HepG2 (cell line): ENCODE results near the gene OVCA2. TPM values are rescaled to one million over a fixed set of nuclear protein-coding genes. Genes with fewer than 3 reads are reported as not detected.

Experiments
- ATAC-seq: fragments of 200-7000 bp; cut with Tn5 transposase; 3 replicates; pipeline ENCODE4 v1.9.1; 2020; ENCODE audit warnings: mild to moderate bottlenecking, moderate library complexity
- BruUV-seq: library from RNA; stranded (reverse); fragments of 400-500 nt; replicated peaks from 2 replicates; lab custom pipeline; 2021; lab: Mats Ljungman, UMichigan
- CTCF ChIA-PET: fragments of 300-600 bp; formaldehyde crosslinking; extraction: SDS; loops from one replicate; lab custom pipeline; 2021; ENCODE audit warnings: low total read pairs, inconsistent platforms, low intra/inter-chr PET ratio; lab: Yijun Ruan, JAX
- POLR2A ChIA-PET: fragments of 350-600 bp; sonication (Branson Sonifier 250); formaldehyde crosslinking; loops from one replicate; lab custom pipeline; 2020; ENCODE audit warnings: antibody characterized with exemption, inconsistent platforms; lab: Yijun Ruan, JAX
- DNase-seq: peaks from one replicate; pipeline ENCODE4 v3.0.0-alpha.2; 2015; ENCODE audit warnings: low spot score
- FAIRE-seq: peaks from 3 replicates; lab custom pipeline; 2011; peaks lifted over from hg19 to GRCh38; lab: Jason Lieb, UNC
- H2AFZ ChIP-seq: one replicate; pipeline ENCODE4 v1.6.1; 2011; ENCODE audit warnings: low read length, inconsistent platforms
- H3K27ac ChIP-seq: fragments of 300-600 bp; 3 replicates; pipeline ENCODE4 v1.8.0; 2011; ENCODE audit warnings: mixed run types, mild to moderate bottlenecking, mixed read lengths, low read length, inconsistent platforms; ENCODE audit not compliant: insufficient read depth; ENCODE audit errors: extremely low read length
- H3K27me3 ChIP-seq, 2 experiments: fragments of 200-600 bp in 1 of 2; 2 replicates in 1 of 2; 3 replicates in 1 of 2; pipeline versions ENCODE4 v1.6.0 to v1.8.0; 2011; ENCODE audit warnings: low read length in 2 of 2, mild to moderate bottlenecking in 2 of 2, moderate library complexity in 2 of 2, inconsistent platforms in 1 of 2; ENCODE audit not compliant: insufficient read depth in 2 of 2, control insufficient read depth in 1 of 2
- H3K36me3 ChIP-seq, 2 experiments: fragments of 200-600 bp in 1 of 2; replicated peaks in 1 of 2; 2 replicates in 1 of 2; 3 replicates in 1 of 2; pipeline versions ENCODE4 v1.5.1 to v1.8.0; 2011; ENCODE audit warnings: low read length in 2 of 2, inconsistent platforms in 1 of 2; ENCODE audit not compliant: insufficient read depth in 2 of 2, control insufficient read depth in 1 of 2
- H3K4me1 ChIP-seq: 2 replicates; pipeline ENCODE4 v1.5.1; 2012; ENCODE audit warnings: low read length, inconsistent platforms; ENCODE audit not compliant: insufficient read depth
- H3K4me2 ChIP-seq: 2 replicates; pipeline ENCODE4 v1.6.0; 2011; ENCODE audit warnings: low read depth, low read length, inconsistent platforms
- H3K4me3 ChIP-seq, 3 experiments: fragments of 200-600 bp in 1 of 3; sonication (generic), shearing (Covaris generic) in 1 of 3; replicated peaks in 1 of 3; 2 replicates each; pipeline ENCODE4 v1.5.1; 2011 to 2016; ENCODE audit warnings: low read length in 3 of 3, inconsistent platforms in 2 of 3, low read depth in 2 of 3, mild to moderate bottlenecking in 2 of 3, control low read depth in 1 of 3, mixed read lengths in 1 of 3; ENCODE audit not compliant: insufficient read depth in 1 of 3
- H3K79me2 ChIP-seq: one replicate; pipeline ENCODE4 v1.6.1; 2011; ENCODE audit warnings: low read length, inconsistent platforms; ENCODE audit not compliant: insufficient read depth
- H3K9ac ChIP-seq: 2 replicates; pipeline ENCODE4 v1.6.0; 2011; ENCODE audit warnings: mild to moderate bottlenecking, low read depth, low read length, inconsistent platforms; ENCODE audit not compliant: insufficient read depth
- H3K9me3 ChIP-seq: 2 replicates; pipeline ENCODE4 v1.5.1; 2012; ENCODE audit warnings: mild to moderate bottlenecking, low read length
- H4K20me1 ChIP-seq: 2 replicates; pipeline ENCODE4 v1.6.0; 2011; ENCODE audit warnings: inconsistent platforms, mild to moderate bottlenecking, low read length, moderate library complexity; ENCODE audit not compliant: insufficient read depth
- CENPT ChIP-seq: sonication (generic); formaldehyde crosslinking; IDR thresholded peaks from 2 replicates; pipeline ENCODE4 v1.8.0; 2022; ENCODE audit warnings: low read depth, mild to moderate bottlenecking, moderate library complexity, missing genetic modification reagents
- MYC ChIP-seq: sonication (generic); formaldehyde crosslinking; IDR thresholded peaks from 2 replicates; pipeline ENCODE4 v1.9.0; 2021; ENCODE audit warnings: missing genetic modification reagents, borderline replicate concordance
- SP2 ChIP-seq: sonication (generic); formaldehyde crosslinking; IDR thresholded peaks from 2 replicates; pipeline ENCODE4 v1.5.1; 2020; ENCODE audit warnings: mild to moderate bottlenecking, missing genetic modification reagents
- STAG1 ChIP-seq: sonication (generic); formaldehyde crosslinking; IDR thresholded peaks from 2 replicates; pipeline ENCODE4 v1.4.0; 2020; ENCODE audit warnings: missing genetic modification reagents
- ZNF143 ChIP-seq: sonication (generic); formaldehyde crosslinking; IDR thresholded peaks from 2 replicates; pipeline ENCODE4 v1.4.0; 2020; ENCODE audit warnings: missing genetic modification reagents
- WGBS: methylation state at CpG from one replicate; pipeline ENCODE4 v1.1.6; 2017; ENCODE audit warnings: low lambda C conversion rate; 5-methylcytosine and 5-hydroxymethylcytosine counted together
- in situ Hi-C: cut with HindIII; loops from 2 replicates; pipeline ENCODE4 v1.10.0; 2017; ENCODE audit warnings: low pct_unique_long_range_greater_than_20kb; ENCODE audit not compliant: extremely low pct_ligation_motif_present
- intact Hi-C: fragments of 100-400 bp; cut with micrococcal nuclease; formaldehyde crosslinking; loops from one replicate; pipeline ENCODE4 v1.10.0; 2022; ENCODE audit not compliant: unreplicated experiment
- polyA plus RNA-seq, 8 experiments: library from polyadenylated mRNA; depleted of rRNA in 3 of 8; stranded (reverse) in 7 of 8; unstranded in 1 of 8; fragments of >200 nt; fragmentation: Illumina TruSeq in 4 of 8; extraction: Trizol in 4 of 8; gene quantifications; 2 replicates each; pipeline versions ENCODE4 v1.2.1 to v1.2.3, GENCODE V29; 2011 to 2016; ENCODE audit warnings: low read depth in 4 of 8, missing spikeins in 1 of 8, mixed read lengths in 1 of 8; ENCODE audit not compliant: insufficient read depth in 1 of 8
- total RNA-seq, 5 experiments: library from RNA; depleted of rRNA; stranded (reverse); fragments of >200 nt; fragmentation: Illumina TruSeq; extraction: Trizol; gene quantifications; 2 replicates each; pipeline ENCODE4 v1.2.3, GENCODE V29; 2016; ENCODE audit warnings: low read depth in 1 of 5
- TF ChIP-seq, protein P1 (sequence below): sonication (generic); formaldehyde crosslinking; IDR thresholded peaks from 2 replicates; pipeline ENCODE4 v1.8.0; 2022; ENCODE audit warnings: low read depth, missing genetic modification reagents
- TF ChIP-seq, protein P2 (sequence below): sonication (generic); formaldehyde crosslinking; IDR thresholded peaks from 2 replicates; pipeline ENCODE4 v1.4.0; 2020; ENCODE audit warnings: missing genetic modification reagents
- TF ChIP-seq, protein P3 (sequence below): sonication (generic); formaldehyde crosslinking; IDR thresholded peaks from 2 replicates; pipeline ENCODE4 v1.4.0; 2020; ENCODE audit warnings: missing genetic modification reagents
- TF ChIP-seq, protein P4 (sequence below): sonication (generic); formaldehyde crosslinking; IDR thresholded peaks from 2 replicates; pipeline ENCODE4 v1.5.1; 2020; ENCODE audit warnings: mild to moderate bottlenecking, missing genetic modification reagents, moderate library complexity

The OVCA2 gene
- total and polyA plus RNA-seq, 2 of the 13 experiments (the other 11 are each of a cell fraction or from before 2014, with no cell fraction given), result 23.7 to 28.2 TPM

DNA sequence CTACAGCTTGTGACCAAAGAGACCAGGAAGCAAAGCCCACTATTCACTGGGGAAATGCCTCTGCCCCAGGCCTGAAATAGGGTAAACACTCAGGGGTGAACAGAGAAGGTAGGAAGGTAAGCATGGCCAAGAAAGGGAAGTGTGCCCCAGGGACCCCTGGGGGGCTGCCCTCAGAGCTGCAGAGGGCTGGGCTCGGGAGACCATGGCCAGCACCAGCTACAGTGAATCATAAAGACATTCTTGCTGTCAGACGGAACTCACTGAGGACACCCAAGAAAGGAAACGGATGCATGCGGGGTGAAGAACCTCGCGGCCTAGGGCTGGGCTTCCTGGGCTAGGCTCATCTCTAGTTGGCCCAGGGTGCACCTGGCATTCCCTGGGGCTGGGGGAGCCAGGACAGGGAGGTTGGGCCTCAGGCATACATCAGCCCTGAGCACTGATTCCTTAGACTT lies 22.7 kb downstream of the OVCA2 start:
- Histone ChIP-seq H3K27me3 (no peaks in the 10 kb centered on the region), H3K9me3 (no peaks in the 10 kb centered on the region), H4K20me1 (no peaks in the 10 kb centered on the region), H2AFZ (no peak overlapping the region), H3K79me2 (no peaks in the 10 kb centered on the region), H3K4me1 (peaks cover 38% of the 10 kb centered on the region), H3K4me3 (no peak overlapping the region), H3K9ac (no peak overlapping the region), H3K27ac (no peak overlapping the region), H3K36me3 (peaks cover 14 to 25% of the 10 kb centered on the region in 2 experiments), H3K4me2 (no peak overlapping the region)
- ChIA-PET CTCF (no interaction called here), POLR2A (no interaction called here)
- BruUV-seq, result no TSS peak
- in situ Hi-C loops, result no loop called here
- TF ChIP-seq, protein P1, sequence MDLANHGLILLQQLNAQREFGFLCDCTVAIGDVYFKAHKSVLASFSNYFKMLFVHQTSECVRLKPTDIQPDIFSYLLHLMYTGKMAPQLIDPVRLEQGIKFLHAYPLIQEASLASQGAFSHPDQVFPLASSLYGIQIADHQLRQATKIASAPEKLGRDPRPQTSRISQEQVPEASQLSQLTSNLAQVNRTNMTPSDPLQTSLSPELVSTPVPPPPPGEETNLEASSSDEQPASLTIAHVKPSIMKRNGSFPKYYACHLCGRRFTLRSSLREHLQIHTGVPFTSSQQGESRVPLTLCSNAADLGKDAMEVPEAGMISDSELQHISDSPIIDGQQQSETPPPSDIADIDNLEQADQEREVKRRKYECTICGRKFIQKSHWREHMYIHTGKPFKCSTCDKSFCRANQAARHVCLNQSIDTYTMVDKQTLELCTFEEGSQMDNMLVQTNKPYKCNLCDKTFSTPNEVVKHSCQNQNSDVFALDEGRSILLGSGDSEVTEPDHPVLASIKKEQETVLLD, result no peak
- 0 out of 2 replicates have a peak, but pooled peaks have one; percentile 10 for TF ChIP-seq MYC
- FAIRE-seq (no peak), ATAC-seq (no peak), DNase-seq (no peak)
- WGBS, result 100% methylated on average over 6 of the region's 6 CpGs
- intact Hi-C loops, result no loop called here

DNA sequence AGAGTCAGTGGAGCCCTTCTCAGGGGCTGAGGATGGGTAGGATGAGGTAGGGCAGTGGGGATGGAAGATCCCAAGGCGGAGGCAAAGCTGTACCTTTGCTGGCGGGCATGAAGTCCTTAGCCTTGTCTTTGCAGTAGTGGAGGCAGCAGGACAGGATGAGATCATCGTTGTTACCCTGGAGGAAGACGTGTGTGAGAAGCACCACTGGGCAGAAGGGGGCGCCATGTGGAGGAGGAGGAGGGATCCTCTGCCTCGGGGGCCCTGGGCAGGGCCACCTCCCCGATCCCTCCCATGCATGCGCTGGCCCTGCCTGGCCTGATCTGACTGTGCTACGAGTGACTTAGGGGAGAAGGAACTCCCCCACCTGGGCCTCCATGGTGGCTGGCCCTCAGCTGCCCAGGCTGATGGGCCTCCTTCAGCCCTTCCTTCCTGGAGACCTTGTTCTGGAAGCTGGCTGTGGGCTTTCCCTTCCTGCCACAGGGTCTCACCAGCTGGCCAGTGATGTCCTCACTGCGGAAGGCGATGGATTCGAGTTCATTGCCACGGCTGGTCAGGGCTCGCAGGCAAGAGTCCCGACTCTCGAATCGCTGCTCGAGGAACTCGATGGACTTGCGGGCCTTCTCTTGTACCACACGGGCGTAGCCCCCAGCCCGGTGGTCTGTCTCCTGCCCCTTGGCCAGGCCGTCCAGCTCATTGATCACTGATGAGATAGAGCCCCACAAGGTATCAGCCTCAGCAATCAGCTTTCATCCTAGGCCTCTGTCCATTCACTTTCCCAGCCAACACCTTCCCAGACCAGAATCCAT lies 23.4 kb downstream of the OVCA2 start:
- H4K20me1 ChIP-seq, result no peaks in the 10 kb centered on the region
- WGBS, result 93% methylated on average over 18 of the region's 24 CpGs
- FAIRE-seq (no peak), DNase-seq (no peak), ATAC-seq (peak; percentile 15; the same call in 2 of the 3 replicates)
- in situ Hi-C loops (no loop called here), intact Hi-C loops (no loop called here)
- H3K9ac ChIP-seq, result no peak overlapping the region
- ChIA-PET CTCF (no interaction called here), POLR2A (no interaction called here)
- H2AFZ ChIP-seq, result no peak overlapping the region
- H3K4me3 ChIP-seq, result no peak overlapping the region
- H3K27me3 ChIP-seq, result no peaks in the 10 kb centered on the region
- no peak overlapping the region for H3K4me2 ChIP-seq
- BruUV-seq, result no TSS peak
- peaks cover 14 to 25% of the 10 kb centered on the region in 2 experiments for H3K36me3 ChIP-seq
- peaks cover 38% of the 10 kb centered on the region for H3K4me1 ChIP-seq
- no peak overlapping the region for H3K27ac ChIP-seq
- H3K79me2 ChIP-seq, result no peaks in the 10 kb centered on the region
- H3K9me3 ChIP-seq, result no peaks in the 10 kb centered on the region
- no peak for TF ChIP-seq CENPT (CRISPR knock-in tag)
- TF ChIP-seq SP2, result no peak
- TF ChIP-seq ZNF143, result no peak
- TF ChIP-seq, protein P2, sequence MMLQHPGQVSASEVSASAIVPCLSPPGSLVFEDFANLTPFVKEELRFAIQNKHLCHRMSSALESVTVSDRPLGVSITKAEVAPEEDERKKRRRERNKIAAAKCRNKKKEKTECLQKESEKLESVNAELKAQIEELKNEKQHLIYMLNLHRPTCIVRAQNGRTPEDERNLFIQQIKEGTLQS, result peak; percentile 65
- peak; percentile 28; the same call in 1 of the 2 replicates for TF ChIP-seq STAG1 (CRISPR knock-in tag)
- TF ChIP-seq, protein P3, sequence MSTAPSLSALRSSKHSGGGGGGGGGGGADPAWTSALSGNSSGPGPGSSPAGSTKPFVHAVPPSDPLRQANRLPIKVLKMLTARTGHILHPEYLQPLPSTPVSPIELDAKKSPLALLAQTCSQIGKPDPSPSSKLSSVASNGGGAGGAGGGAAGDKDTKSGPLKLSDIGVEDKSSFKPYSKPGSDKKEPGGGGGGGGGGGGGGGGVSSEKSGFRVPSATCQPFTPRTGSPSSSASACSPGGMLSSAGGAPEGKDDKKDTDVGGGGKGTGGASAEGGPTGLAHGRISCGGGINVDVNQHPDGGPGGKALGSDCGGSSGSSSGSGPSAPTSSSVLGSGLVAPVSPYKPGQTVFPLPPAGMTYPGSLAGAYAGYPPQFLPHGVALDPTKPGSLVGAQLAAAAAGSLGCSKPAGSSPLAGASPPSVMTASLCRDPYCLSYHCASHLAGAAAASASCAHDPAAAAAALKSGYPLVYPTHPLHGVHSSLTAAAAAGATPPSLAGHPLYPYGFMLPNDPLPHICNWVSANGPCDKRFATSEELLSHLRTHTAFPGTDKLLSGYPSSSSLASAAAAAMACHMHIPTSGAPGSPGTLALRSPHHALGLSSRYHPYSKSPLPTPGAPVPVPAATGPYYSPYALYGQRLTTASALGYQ, result no peak
- TF ChIP-seq, protein P4, sequence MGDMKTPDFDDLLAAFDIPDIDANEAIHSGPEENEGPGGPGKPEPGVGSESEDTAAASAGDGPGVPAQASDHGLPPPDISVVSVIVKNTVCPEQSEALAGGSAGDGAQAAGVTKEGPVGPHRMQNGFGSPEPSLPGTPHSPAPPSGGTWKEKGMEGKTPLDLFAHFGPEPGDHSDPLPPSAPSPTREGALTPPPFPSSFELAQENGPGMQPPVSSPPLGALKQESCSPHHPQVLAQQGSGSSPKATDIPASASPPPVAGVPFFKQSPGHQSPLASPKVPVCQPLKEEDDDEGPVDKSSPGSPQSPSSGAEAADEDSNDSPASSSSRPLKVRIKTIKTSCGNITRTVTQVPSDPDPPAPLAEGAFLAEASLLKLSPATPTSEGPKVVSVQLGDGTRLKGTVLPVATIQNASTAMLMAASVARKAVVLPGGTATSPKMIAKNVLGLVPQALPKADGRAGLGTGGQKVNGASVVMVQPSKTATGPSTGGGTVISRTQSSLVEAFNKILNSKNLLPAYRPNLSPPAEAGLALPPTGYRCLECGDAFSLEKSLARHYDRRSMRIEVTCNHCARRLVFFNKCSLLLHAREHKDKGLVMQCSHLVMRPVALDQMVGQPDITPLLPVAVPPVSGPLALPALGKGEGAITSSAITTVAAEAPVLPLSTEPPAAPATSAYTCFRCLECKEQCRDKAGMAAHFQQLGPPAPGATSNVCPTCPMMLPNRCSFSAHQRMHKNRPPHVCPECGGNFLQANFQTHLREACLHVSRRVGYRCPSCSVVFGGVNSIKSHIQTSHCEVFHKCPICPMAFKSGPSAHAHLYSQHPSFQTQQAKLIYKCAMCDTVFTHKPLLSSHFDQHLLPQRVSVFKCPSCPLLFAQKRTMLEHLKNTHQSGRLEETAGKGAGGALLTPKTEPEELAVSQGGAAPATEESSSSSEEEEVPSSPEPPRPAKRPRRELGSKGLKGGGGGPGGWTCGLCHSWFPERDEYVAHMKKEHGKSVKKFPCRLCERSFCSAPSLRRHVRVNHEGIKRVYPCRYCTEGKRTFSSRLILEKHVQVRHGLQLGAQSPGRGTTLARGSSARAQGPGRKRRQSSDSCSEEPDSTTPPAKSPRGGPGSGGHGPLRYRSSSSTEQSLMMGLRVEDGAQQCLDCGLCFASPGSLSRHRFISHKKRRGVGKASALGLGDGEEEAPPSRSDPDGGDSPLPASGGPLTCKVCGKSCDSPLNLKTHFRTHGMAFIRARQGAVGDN (CRISPR knock-in tag), result peak; percentile 25; the same call in 1 of the 2 replicates
